Measurements from ENCODE around the gene RNF222. TPM values are rescaled to one million over a fixed set of nuclear protein-coding genes. Genes with fewer than 3 reads are reported as not detected.
A peak's percentile ranks its signal among the peaks of the same experiment; 100 is the strongest.

RNF222 gene
- total RNA-seq, 4 donors from 2014 or later, result 0.15 to 0.23 TPM; not detected in 2

GRCh38 chr17:8435245-8436168 is 37.9 kb upstream of the RNF222 start, which contains the start of gene NDEL1:
NDEL1 (plus strand) TSS chr17:8435884; CDS start chr17:8444272, 8,388 bp downstream.
- peak within 1 kb of the TSS; percentile 89 to 100 (median 100) for H3K27ac ChIP-seq
- 16% methylated on average over 6 of the region's 68 CpGs for WGBS, 2 donors (ENCODE audit: low coverage in 1 of 2)
- H3K27me3 ChIP-seq, result no peaks in the 10 kb centered on the region
- H3K9me3 ChIP-seq, result no peaks in the 10 kb centered on the region
- H3K36me3 ChIP-seq, result peaks cover 0 to 21% of the 10 kb centered on the region in 2 donors
- H3K4me1 ChIP-seq, result peaks cover 0 to 44% (median 3%) of the 10 kb centered on the region in 3 donors
- H3K4me3 ChIP-seq, result peak within 1 kb of the TSS; percentile 61 to 98
- peak; percentile 98 for ATAC-seq
- TF ChIP-seq CTCF (IDR thresholded peaks at IDR 0.05) (peak in 2 of 4 experiments; percentile 6 to 17), POLR2AphosphoS5 (IDR thresholded peaks at IDR 0.05) (peak; percentile 100), EP300 (IDR thresholded peaks at IDR 0.05) (no peak), POLR2A (IDR thresholded peaks at IDR 0.05) (peak; percentile 99)

GRCh38 chr17:8430966-8431365 is 33.3 kb upstream of the RNF222 start:
- H3K4me3 ChIP-seq, result no peak overlapping the region
- peak overlapping the region in 3 of 4 donors; percentile 65 to 71 (median 69) for H3K27ac ChIP-seq

GRCh38 chr17:8426802-8427201 is 29.2 kb upstream of the RNF222 start:
- no peak for TF ChIP-seq EP300 (IDR thresholded peaks at IDR 0.05)
- no peak for TF ChIP-seq POLR2AphosphoS5 (IDR thresholded peaks at IDR 0.05)
- no peak for TF ChIP-seq POLR2A (IDR thresholded peaks at IDR 0.05)
- TF ChIP-seq CTCF (IDR thresholded peaks at IDR 0.05), result no peak
- no peak for ATAC-seq

More at GRCh38 chr17:8430966-8431365, 33.3 kb upstream of the RNF222 start:
- ATAC-seq, result peak; percentile 20
- Histone ChIP-seq H3K9me3 (no peaks in the 10 kb centered on the region), H3K27me3 (no peaks in the 10 kb centered on the region), H3K36me3 (no peaks in the 10 kb centered on the region), H3K4me1 (peaks cover 0 to 13% (median 0%) of the 10 kb centered on the region in 3 donors)
- TF ChIP-seq EP300 (IDR thresholded peaks at IDR 0.05), result no peak
- no peak for TF ChIP-seq CTCF (IDR thresholded peaks at IDR 0.05)
- TF ChIP-seq POLR2A (IDR thresholded peaks at IDR 0.05), result no peak
- peak; percentile 84 for TF ChIP-seq POLR2AphosphoS5 (IDR thresholded peaks at IDR 0.05)
- WGBS, 2 donors (ENCODE audit: low coverage in 1 of 2), result 16% methylated on average over 7 of the region's 7 CpGs; no CpG with 5 or more reads in 1 of the 2 donors

GRCh38 chr17:8426094-8426720 is 28.6 kb upstream of the RNF222 start:
- Histone ChIP-seq H3K36me3 (no peaks in the 10 kb centered on the region), H3K4me1 (peaks cover 0 to 2% (median 0%) of the 10 kb centered on the region in 3 donors), H3K9me3 (no peaks in the 10 kb centered on the region), H3K27ac (no peak overlapping the region), H3K4me3 (no peak overlapping the region), H3K27me3 (no peaks in the 10 kb centered on the region)
- no peak for TF ChIP-seq POLR2AphosphoS5 (IDR thresholded peaks at IDR 0.05)
- TF ChIP-seq POLR2A (IDR thresholded peaks at IDR 0.05), result no peak
- TF ChIP-seq EP300 (IDR thresholded peaks at IDR 0.05), result no peak
- TF ChIP-seq CTCF (IDR thresholded peaks at IDR 0.05), result no peak
- ATAC-seq, result no peak
- 58 to 71% methylated on average over 4 to 6 of the region's 6 CpGs for WGBS, 2 donors (ENCODE audit: low coverage in 1 of 2)

More at GRCh38 chr17:8426802-8427201, 29.2 kb upstream of the RNF222 start:
- H3K36me3 ChIP-seq, result no peaks in the 10 kb centered on the region
- H3K27ac ChIP-seq, result no peak overlapping the region
- H3K4me1 ChIP-seq, result peaks cover 0 to 7% (median 0%) of the 10 kb centered on the region in 3 donors
- WGBS, 2 donors (ENCODE audit: low coverage in 1 of 2), result 80 to 100% methylated on average over 1 to 2 of the region's 3 CpGs
- H3K4me3 ChIP-seq, result no peak overlapping the region
- no peaks in the 10 kb centered on the region for H3K9me3 ChIP-seq
- H3K27me3 ChIP-seq, result no peaks in the 10 kb centered on the region
